ENCODE data around the gene TMEM243.
"Not testable (repeated sequence)": the region's sequence is repeated elsewhere in the genome, so short reads cannot be mapped to it uniquely, and the experiment has no call there.

TMEM243 gene, protein sequence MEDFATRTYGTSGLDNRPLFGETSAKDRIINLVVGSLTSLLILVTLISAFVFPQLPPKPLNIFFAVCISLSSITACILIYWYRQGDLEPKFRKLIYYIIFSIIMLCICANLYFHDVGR

GRCh38 chr7:87219545-87220025 is at the start of gene TMEM243:
TMEM243 (minus strand) TSS chr7:87219732; CDS start chr7:87219503, 229 bp downstream.
- DNase-seq (ENCODE audit: low spot score): peak; percentile 45

GRCh38 chr7:87267239-87267900 is 47.8 kb upstream of the TMEM243 start:
- DNase-seq (ENCODE audit: low spot score): no peak

GRCh38 chr7:87263537-87263936 is 44.0 kb upstream of the TMEM243 start:
- DNase-seq (ENCODE audit: low spot score): no peak

- DNase-seq (ENCODE audit: low spot score): no peak
Observed at GRCh38 chr7:87253589-87254087, 34.1 kb upstream of the TMEM243 start.

- not testable (repeated sequence) for DNase-seq (ENCODE audit: low spot score)
Observed at GRCh38 chr7:87245671-87246070, 26.1 kb upstream of the TMEM243 start.

GRCh38 chr7:87238464-87239051 is 19.0 kb upstream of the TMEM243 start:
- not testable (repeated sequence) for DNase-seq (ENCODE audit: low spot score)

DNA sequence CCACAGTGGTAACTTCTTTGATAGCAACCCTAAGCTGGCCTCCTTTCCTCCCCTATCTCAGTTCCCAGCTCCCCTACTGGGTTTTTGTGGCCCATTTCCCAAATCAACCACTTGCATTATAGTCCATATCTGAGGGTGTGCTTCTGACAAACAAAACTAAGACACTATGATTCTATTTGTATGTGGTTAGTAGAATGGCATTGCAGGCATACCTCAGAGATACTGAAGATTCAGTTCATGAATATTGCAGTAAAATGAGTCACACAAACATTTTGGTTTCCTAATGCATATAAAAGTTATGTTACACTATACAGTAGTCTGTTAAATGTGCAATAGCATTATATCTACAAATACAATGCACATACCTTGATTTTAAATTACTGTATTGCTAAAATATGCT is 15.4 kb upstream of the TMEM243 start:
- DNase-seq (ENCODE audit: low spot score): no peak

GRCh38 chr7:87231711-87232110 is 12.2 kb upstream of the TMEM243 start:
- DNase-seq (ENCODE audit: low spot score): peak; percentile 93

- peak; percentile 36 for DNase-seq (ENCODE audit: low spot score)
Observed at GRCh38 chr7:87231258-87231657, 11.7 kb upstream of the TMEM243 start.

DNA sequence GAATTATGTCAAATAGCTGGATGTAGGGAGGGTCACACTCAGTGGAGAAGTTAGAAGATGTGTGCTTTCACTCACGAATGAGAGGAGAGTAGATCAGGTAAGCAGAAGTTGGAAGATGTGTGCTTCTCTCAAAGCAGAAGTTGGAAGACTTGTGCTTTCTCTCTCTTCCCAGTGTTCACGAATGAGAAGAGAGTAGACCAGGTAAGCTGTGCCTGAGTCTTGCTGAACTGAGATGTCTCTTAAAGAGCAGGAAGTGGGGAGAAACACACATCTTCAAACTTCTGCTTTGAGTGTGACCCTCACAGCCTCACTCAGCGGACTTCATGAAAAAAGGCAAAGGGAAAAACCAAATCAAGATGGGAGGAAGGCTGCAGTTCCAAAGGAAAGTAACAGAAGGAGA is 7.0 kb upstream of the TMEM243 start:
- DNase-seq (ENCODE audit: low spot score): no peak

DNA sequence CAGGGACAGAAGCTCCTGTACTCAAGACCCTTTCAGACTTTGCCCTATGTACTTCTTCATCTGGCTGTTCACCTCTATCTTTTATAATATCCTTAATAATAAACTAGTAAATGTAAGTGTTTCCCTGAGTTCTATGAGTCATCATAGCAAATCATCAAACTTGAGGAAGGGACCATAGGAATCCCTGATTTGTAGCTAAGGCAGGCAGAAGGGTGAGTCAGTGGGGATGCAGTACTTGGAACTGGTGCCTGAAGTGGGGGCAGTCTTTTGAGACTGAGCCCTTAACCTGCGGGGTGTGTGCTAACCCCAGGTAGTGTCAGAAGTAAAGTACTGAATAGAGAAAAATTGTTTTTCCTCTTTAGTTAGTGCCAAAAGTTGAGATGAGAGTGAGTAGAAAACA is 6.2 kb upstream of the TMEM243 start:
- DNase-seq (ENCODE audit: low spot score): no peak

- no peak for DNase-seq (ENCODE audit: low spot score)
Observed at GRCh38 chr7:87223666-87224065, 4.1 kb upstream of the TMEM243 start.

- DNase-seq (ENCODE audit: low spot score): no peak
Observed at GRCh38 chr7:87220734-87221215, 1.2 kb upstream of the TMEM243 start.

DNA sequence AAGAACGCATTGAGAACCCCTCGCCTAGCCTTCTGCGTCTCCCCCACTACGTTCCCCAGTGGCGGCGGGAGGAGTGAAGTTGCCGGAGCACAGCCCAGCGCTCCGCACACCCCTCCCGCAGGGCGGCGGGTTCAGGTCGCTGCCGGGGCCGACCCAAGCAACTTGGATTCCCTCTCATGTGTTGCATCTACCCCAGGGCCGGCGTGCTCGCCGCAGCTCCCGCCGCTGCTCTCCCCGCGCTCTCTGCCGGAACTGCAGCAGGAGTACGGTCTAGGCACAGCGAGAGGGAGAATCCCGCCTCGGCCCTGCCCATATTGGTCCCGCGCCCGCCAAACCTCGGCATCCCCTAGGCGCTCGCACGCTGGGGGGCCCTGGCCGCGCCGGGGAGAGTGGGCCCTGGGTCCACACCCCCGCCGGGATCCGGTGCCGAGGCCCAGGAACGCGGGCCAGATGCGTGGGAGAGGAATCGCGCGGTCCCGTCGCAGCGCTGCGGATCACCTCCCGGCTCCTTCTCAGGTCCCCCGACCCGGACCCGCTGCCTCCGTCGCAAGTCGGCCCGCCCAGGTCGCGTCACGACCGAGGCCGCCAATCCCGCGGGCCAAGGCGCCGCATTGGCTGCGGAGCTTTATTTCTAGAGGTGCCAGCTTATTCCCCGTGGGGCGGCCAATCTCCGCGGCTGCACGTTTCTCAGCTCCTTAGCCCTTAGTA is 648 bp upstream of the TMEM243 start:
- peak; percentile 83 for DNase-seq (ENCODE audit: low spot score)

- peak; percentile 56 for DNase-seq (ENCODE audit: low spot score)
Observed at GRCh38 chr7:87218796-87219544, 562 bp downstream of the TMEM243 start.

- no peak for DNase-seq (ENCODE audit: low spot score)
Observed at GRCh38 chr7:87217983-87218653, 1.4 kb downstream of the TMEM243 start.

- DNase-seq (ENCODE audit: low spot score): no peak
Observed at GRCh38 chr7:87216701-87217508, 2.6 kb downstream of the TMEM243 start.

DNA sequence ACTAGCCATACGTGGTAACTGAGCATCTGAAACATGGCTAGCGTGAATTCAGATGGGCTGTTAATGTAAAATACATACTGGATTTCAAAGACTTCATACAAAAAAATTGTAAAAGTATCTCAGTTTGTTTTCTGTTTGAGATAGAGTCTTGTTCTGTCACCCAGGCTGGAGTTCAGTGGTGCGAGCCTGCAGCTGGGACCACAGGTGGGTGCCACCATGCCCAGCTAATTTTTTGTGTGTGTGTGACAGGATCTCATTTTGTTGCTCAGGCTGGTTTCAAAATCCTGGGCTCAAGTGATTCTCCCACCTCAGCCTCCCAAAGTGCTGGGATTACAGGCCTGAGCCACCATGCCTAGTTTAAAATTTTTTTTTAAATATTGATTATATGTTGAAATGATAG is 4.5 kb downstream of the TMEM243 start:
- no peak for DNase-seq (ENCODE audit: low spot score)

- DNase-seq (ENCODE audit: low spot score): no peak
Observed at GRCh38 chr7:87213811-87214210, 5.7 kb downstream of the TMEM243 start.

- DNase-seq (ENCODE audit: low spot score): no peak
Observed at GRCh38 chr7:87213252-87213651, 6.3 kb downstream of the TMEM243 start.

Data from cerebellar cortex (tissue), 1 donor.